HG03139 (cell line): ENCODE data around the gene THEMIS2.
A peak's percentile ranks its signal among the peaks of the same experiment; 100 is the strongest.
"Not testable (repeated sequence)": the region's sequence is repeated elsewhere in the genome, so short reads cannot be mapped to it uniquely, and the experiment has no call there.

Experiments
- ATAC-seq: cut with Tn5 transposase; IDR thresholded peaks from one replicate; pipeline ENCODE4 v1.9.1; 2021; ENCODE audit not compliant: unreplicated experiment

THEMIS2 gene

GRCh38 chr1:27872059-27872801 lies at the start of gene THEMIS2:
Gene THEMIS2 (plus strand): TSS chr1:27872544. CDS start chr1:27872572, 28 bp downstream.
- ATAC-seq = no peak

DNA sequence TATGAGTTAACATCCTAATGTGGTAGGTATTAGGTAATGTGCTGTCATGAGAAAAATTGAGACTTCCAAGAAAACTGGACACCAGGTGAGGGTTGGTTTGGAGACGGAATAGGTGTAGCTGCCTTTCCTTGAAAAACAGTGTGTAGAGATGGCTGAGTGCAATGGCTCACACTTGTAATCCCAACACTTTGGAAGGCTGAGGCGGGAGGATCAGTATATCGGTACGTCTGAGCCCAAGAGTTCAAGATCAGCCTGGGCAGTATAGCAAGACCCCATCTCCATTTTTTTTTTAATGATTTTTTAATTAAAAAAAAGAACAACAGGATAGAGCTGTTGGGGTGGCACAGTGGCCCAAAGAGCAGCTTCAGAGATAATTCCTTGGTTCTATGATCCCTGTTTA lies 48.6 kb upstream of the THEMIS2 start:
- no peak for ATAC-seq

DNA sequence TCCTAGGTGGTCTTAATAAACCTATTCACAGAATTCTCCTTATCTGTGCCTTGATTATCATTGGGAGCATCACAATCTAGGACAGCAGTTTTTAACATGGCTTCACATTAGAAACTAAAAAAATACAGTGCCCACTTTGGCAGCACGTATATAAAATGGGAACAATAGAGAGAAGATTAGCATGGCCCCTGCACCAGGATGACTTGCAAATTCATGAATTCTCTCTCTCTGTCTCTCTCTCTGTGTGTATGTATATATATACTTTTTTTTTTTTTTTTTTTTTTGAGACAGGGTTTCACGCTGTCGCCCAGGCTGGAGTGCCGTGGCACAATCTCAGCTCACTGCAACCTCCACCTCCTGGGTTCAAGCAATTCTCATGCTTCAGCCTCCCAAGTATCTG lies 47.9 kb upstream of the THEMIS2 start:
- no peak for ATAC-seq

GRCh38 chr1:27829339-27829960 lies 42.9 kb upstream of the THEMIS2 start:
- not testable (repeated sequence) for ATAC-seq

DNA sequence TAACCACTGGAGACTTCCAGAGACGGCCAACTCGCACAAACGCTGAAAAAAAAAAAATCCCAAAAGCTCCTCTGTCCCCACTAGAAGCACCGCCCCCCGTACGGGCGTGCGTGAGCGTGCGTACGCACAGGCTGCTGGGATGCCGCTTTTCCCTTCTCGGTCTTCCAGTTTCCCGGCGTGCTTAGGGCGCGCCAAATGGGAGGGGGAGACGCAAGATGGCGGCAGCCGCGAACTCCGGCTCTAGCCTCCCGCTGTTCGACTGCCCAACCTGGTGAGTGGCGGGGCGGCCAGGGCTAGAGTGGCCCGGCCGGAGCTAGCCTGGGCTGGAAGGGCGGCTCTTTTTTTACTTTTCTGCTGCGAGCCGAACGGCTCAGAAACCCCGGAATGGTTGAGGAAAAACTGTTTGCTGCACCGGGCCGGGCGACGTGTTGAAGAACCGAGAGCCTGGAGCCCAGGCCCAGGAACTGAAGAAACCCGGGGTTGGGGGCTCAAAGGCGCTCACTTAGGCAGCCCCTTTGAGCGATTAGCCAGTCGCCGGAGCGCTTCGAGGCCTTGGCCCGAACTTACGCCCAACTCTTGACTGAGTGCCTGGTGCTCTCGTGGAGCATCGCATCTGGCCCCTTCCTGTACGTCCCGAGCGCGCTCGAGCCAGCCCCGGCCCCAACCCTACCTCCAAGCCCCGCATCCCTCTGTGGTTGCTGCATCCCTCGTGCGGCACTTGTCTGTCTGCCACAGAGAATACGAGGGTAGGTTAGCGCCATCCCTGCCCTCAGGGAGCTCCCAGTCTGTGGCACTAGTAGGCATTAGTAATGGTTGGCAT lies 41.5 kb upstream of the THEMIS2 start, which contains the start of gene PPP1R8:
Gene PPP1R8, plus strand, starts transcription at position 162 of the 820 bp plus-strand sequence. Its CDS starts 54 bp downstream, at position 216.
- peak; percentile 81 for ATAC-seq

DNA sequence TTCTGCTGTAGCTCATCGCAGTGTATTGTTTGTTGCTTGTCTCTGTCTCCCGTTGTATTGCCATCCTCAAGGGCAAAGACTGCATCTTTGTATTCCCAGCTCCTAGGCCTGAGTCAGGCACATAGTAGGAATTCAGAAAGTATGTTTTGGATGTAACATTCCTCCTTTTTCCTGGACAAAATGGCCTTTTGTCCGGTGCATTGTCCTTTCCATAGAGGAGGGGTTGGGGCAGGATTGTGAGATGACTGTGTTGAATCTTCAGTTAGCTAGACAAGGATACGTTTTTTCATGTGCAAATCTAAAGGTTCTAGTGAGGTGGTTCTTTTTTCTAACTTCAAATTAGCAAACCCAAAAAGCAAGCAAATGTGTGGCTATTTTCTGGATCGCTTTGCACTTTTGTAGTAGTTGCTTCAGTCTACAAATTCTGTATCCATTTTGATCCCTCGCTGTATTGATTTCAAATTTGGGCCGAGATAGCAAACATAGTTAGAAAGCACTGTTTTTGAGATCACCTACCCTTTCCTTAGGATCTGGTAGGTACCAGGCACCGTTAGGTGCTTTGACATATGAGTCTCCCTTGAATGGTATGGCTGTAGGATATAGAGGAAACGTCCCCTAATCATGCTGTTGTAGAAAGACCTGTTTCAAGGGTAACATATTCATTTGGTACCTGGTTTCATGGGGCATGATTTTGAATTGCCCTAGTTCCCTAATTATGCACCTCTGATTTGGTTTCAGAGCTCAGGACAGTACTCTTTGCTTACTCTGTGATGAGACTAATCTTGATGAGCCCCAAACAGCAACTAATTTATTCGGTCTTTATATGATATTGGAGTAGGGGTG lies 40.6 kb upstream of the THEMIS2 start:
- no peak for ATAC-seq

GRCh38 chr1:27832762-27833161 lies 39.6 kb upstream of the THEMIS2 start:
- ATAC-seq = no peak

GRCh38 chr1:27833470-27833869 lies 38.9 kb upstream of the THEMIS2 start:
- no peak for ATAC-seq

DNA sequence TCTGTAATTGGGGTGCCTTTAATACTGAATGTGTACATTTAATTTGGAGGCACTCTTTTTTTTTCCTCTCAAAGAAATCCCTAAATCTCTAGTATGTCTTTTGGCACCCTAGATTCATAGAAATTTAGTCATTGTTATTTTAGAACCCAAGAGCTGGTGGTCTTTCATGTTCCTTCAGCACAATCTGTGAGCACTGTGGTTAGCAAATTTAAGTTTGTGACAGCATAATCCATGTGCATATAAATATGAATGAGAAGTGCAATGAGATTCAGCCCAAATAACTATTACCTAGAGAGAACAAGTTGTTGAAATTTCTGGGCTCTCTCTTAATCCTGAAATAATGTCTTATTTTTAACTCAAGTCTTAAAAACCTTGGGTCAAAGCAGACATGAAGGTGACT lies 37.3 kb upstream of the THEMIS2 start:
- no peak for ATAC-seq

GRCh38 chr1:27835501-27835900 lies 36.8 kb upstream of the THEMIS2 start:
- no peak for ATAC-seq

- ATAC-seq = no peak
Observed at GRCh38 chr1:27849951-27850350, 22.4 kb upstream of the THEMIS2 start.

DNA sequence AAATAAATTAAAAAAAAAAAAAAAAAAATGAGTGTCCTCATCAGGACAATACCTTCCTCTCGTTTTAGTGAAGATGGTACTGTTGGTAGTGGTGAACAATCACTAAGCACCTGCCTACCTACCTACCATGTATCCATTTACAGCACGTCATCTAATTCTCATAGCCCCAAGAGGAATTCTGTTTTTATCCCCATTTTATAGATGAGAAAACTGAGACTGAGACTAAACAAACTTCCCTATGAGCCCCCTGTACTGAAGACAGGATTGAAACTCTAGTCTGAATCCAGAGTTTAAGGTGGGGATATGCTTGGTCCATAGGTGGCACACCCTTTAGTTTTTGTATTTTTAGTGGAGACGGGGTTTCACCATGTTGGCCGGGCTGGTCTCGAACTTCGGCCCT lies 17.3 kb upstream of the THEMIS2 start:
- no peak for ATAC-seq

- ATAC-seq = no peak
Observed at GRCh38 chr1:27856561-27857343, 15.6 kb upstream of the THEMIS2 start.

DNA sequence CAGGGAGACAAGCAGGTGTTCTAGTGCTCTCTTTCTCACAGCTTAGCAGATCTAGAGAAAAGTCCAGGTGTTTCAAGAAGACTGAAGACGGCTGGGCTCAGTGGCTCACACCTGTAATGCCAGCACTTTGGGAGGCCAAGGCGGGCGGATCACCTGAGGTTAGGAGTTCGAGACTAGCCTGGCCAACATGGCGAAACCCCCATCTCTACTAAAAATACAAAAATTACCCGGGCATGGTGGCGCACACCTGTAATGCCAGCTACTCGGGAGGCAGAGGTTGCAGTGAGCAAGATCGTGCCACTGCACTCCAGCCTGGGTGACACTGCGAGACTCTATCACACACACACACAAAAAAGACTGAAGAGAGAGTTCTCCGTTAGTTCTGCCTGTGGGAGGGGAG lies 14.8 kb upstream of the THEMIS2 start:
- ATAC-seq = not testable (repeated sequence)

- ATAC-seq = peak; percentile 70
Observed at GRCh38 chr1:27858072-27858948, 14.0 kb upstream of the THEMIS2 start.

- no peak for ATAC-seq
Observed at GRCh38 chr1:27858949-27859576, 13.3 kb upstream of the THEMIS2 start.

DNA sequence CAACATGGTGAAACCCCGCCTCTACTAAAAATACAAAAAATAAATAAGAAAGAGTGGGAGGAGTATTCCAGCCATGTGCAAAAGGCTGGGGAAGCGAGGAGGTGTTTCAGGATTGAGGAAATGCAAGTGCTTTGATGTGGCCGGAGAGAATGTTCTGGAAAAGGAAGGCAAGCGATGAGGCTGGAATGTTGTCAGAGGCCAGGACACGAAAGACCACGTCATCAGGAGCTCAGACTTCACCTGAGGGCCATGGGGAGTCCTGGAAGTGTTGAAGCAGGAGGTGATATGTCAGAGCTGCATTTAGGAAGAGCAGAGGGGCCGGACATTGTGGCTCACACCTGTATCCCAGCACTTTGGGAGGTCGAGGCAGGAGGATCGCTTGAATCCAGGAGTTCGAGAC lies 10.9 kb upstream of the THEMIS2 start:
- no peak for ATAC-seq

DNA sequence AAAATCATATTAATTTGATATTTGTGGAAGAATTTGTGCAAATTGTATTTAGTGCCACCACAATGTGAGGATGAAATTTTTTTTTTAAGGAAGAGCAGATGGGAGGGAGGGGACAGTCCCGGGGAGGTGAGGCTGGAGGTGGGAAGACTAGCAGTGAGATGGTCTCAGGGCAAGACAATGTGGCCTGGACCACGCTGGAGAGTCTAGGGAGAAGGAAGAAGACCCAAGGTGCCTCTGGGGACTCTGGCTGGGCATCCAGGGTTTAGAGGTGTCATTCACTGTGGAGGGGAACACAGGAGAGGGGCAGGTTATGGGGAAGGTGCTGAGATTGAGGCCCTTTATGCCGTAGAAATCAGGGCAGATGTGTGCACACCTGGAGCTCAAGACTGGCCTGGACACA lies 10.3 kb upstream of the THEMIS2 start:
- ATAC-seq = no peak
